NCI-H1417 treated with DMSO at 0.1 percent for 48 hours (cell line): ENCODE results near the gene FAM181B.
"Not testable (repeated sequence)": the region's sequence is repeated elsewhere in the genome, so short reads cannot be mapped to it uniquely, and the experiment has no call there.

ENCODE experiments used
- DNase-seq: peaks from one replicate; lab custom pipeline; 2025; lab: John Stamatoyannopoulos, UW

Gene FAM181B

GRCh38 chr11:82732734-82733443, 775 bp downstream of the FAM181B start:
- DNase-seq = no peak

DNA sequence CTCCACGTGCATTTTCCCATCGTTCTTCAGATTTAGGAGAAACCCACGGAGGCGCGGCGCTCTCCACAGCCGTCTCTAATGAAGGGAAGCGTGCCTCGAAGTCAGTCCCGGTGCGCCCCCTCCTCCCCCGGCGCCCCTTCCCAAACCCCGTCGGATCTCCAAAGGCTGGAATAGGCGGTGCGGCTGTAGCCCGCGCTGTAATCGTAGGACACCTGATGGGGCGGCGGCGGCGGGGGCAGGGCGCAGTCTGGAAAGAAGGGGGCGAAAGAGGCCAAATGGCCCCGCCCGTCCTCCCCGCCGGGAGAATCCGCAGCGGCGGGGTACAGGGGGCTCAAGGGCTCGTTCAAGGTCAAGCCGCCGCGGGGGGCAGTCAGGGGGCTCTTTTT, 1.3 kb downstream of the FAM181B start:
- DNase-seq = no peak

- no peak for DNase-seq
These were observed 1.9 kb downstream of the FAM181B start for GRCh38 chr11:82731691-82732277.

GRCh38 chr11:82730754-82731153, 2.9 kb downstream of the FAM181B start:
- DNase-seq = no peak

DNA sequence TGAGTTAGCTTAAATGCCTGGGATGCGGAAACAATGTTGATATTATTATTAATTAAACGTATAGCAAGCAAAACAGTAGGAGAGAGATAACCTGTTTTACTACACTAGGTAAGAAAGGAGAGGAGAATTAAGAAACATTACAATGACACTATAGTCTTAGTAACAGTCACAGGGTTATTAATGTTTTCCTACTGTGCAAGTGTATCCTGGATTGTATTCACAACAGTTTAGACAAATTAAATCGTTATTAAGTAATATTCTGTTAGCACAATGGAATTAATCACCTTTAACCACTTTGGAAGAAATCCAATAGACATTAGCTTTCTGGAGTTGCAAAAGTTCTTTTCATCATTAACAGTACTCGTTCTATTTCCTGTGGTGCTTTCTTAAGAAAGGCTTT, 3.4 kb downstream of the FAM181B start:
- no peak for DNase-seq

- DNase-seq = no peak
These were observed 9.6 kb downstream of the FAM181B start for GRCh38 chr11:82724026-82724425.

DNA sequence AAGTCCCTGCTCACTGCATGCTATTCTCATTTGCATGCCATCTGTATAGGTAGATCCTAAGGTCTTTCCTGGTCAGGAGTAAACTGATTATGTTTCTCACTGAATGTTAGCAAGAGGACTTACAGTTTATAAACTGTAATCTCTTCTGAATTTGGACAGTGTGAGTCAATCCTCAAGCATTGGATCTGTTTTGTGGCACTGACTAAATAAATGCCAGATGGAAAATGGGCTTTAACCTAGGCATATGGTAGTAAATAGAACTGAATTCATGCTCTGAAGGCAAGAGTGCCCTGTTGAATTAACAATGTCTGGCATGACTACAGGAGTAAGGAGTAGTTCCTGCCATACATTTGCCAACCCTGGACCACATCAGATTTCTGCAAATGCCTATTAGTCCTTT, 11.4 kb downstream of the FAM181B start:
- no peak for DNase-seq

GRCh38 chr11:82720267-82721065, 13.2 kb downstream of the FAM181B start:
- DNase-seq = no peak

DNA sequence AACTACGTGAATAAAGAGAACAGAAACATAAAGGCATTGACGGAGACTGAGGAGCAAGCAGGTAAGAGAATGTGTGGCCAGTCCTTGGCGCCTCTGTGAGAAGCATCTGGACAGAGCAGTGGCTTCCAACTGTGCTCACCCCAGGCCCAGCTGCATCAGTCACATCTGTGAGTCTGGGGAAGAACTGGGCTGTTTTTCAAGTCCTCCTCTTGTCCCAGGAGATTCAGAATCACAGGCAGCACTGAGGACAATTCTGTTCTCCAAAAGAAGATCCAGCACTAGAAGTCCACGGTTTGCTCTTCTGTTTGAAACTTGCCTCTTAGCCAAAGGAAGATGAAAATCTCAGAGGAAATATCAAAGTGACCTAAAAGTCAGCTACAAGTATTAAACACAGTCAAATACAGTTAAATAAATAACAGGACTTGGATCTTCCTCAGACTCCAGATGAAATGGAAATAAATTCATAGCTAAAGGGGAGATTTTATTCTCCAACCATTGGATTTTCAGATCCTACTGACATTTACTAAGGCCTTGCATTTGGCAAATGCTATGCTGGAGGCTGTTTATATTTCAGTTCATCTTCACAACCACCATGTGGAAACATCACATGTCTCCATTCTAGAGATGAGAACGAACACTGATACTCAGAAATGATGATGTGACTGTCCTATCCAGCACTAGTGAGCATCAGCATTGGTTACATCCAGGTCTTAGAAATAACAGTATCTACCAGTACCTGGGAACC, 14.1 kb downstream of the FAM181B start:
- DNase-seq = no peak

DNA sequence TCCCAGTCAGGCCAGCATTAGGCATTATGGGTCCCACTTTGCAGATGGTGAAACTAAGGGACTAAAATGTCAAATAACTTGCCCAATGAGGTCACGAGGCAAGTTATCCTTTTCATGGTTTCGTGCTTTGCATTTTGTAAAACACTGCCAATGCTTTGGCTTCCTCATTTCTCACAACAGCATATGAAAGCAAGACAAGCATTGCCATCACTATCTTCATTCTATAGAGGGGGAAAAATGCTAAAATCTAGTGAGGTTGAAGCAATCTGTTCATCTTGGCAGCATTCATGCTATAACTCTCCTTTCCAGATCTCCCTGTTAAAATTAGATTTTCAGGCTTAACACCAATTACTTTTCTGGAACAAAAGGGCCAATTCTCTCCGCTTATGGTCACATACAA, 14.8 kb downstream of the FAM181B start:
- no peak for DNase-seq

DNA sequence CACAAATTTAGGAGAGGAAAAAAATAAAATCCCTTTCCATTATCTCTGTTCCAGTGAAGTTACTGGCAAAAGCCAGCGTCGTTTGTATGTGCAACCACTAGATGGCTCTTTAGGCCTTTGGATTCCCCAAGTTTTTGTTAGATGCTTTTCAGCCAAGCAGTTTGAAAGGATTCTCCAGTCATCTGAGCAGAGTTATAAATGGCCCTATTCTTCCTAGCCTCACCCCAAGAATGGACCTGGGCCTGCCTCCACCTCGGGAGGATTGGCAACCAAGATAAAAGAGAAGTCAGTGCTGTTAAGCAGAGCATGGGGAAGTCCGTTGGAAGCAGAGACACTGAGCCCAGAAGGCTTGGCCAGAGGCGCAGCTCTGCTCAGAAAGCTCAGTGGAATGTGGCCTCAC, 15.4 kb downstream of the FAM181B start:
- DNase-seq = no peak

- DNase-seq = no peak
These were observed 19.1 kb downstream of the FAM181B start for GRCh38 chr11:82714346-82715174.

GRCh38 chr11:82711648-82712047, 22.0 kb downstream of the FAM181B start:
- no peak for DNase-seq

DNA sequence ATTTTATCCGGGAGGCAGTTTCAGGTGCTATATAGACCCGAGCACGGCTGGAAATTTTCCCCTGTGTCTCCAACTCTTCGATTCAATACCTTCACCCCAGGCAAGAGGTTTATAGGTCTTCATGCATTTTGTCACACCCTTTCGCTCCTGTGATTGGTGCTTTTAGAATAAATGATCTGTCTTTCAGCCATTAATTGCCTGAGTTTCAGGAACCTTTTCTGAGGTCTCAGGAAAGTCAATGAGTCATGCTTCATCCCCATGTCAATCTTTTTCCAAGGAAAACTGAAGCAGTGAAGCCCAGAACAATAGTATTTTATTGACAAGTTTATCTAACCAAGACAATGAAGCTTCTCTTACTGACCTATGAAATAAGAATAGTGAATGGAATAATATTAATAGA, 29.9 kb downstream of the FAM181B start:
- DNase-seq = no peak

DNA sequence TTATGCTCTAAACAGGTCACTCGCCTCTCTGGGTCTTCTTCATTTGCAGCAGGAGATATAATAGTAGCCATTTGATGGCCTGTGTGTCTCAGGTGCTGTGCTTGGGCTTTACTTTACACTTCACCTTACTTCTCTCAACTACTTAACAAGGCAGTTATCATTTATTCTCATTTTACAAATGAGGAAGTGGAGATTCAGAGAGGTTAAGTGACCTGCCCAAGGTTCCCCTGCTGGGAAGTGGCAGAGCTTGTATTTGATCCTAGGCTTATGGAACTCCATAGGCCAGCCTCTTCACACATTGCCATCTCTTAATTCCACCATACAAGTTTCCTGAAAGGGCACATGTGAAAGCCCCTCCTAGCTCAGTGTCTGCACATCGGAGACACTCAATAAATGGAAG, 30.4 kb downstream of the FAM181B start:
- DNase-seq = no peak

DNA sequence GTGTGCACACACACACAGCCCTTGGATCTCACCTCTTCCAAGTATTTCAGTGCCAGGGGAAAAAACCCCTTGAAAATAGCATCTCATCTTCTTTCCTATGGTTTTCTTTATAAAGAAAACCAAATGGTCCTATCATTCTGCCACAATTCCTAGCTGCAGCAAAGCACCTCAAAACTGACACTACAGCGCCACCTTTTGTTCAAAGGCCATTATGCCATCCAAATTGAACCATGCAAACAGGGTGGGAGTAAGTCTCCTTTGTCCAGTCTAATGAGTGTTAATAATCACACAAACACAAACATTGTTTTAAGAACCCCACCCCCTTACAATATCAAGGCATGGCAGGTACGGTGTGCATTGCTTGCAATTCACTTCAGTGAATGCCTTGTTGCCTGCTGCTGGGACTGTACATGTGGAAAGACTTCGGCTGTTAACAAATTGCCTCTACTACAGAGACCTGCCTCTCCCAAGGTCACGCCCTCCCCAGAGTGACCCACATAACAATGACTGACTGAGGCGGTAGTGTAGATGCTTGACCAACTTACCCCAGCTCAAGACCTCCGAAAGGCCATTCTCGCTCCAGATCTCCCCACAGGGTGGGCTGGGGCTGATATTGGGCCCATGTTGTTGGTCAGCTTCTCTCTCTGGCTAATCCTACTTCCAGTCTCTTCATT, 31.7 kb downstream of the FAM181B start:
- no peak for DNase-seq

GRCh38 chr11:82698576-82699352, 34.9 kb downstream of the FAM181B start:
- no peak for DNase-seq

- DNase-seq = no peak
These were observed 40.7 kb downstream of the FAM181B start for GRCh38 chr11:82692981-82693380.

DNA sequence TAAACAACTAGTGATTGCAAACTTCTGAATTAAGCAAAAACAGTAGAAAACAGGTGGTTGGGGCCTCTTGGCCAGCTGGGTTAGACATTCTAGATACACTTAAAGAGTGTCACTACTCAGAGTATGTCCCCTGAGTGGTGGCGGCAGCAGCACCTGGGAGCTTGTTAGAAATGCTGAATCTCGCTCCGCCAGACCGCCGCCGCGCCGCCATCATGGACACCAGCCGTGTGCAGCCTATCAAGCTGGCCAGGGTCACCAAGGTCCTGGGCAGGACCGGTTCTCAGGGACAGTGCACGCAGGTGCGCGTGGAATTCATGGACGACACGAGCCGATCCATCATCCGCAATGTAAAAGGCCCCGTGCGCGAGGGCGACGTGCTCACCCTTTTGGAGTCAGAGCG, 44.3 kb downstream of the FAM181B start:
- not testable (repeated sequence) for DNase-seq

DNA sequence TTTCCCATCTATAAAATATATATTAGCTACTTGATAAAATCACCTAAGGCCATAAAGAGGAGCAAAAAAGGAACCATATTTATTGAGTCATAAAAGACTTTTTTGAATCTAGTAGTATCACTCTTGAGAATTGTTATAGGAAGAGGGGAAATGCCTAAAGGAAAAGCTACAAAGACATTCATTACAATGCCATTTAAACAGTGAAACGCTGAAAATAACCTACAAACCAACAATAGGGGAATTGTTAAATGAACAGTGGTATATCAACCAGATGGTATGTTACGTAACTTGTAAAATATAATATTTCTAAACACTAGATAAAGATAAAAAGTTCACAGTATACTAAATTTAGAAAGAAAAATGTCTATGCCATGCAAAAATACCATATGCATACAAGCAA, 47.5 kb downstream of the FAM181B start:
- DNase-seq = no peak
